GM23248 (cell line): ENCODE results near the gene FBN1.

Experiments
- EZH2 ChIP-seq: fragments of 200-600 bp; sonication (generic); IDR thresholded peaks from 2 replicates; pipeline ENCODE4 v1.6.1; 2018; ENCODE audit warnings: antibody characterized with exemption, mild to moderate bottlenecking; ENCODE audit not compliant: insufficient read depth, poor library complexity, severe bottlenecking
- EZH2phosphoT487 ChIP-seq: fragments of 200-600 bp; sonication (generic); IDR thresholded peaks from 2 replicates; pipeline ENCODE4 v1.6.1; 2018; ENCODE audit warnings: antibody characterized with exemption, moderate library complexity, mild to moderate bottlenecking, low read depth; ENCODE audit not compliant: insufficient read depth

DNA sequence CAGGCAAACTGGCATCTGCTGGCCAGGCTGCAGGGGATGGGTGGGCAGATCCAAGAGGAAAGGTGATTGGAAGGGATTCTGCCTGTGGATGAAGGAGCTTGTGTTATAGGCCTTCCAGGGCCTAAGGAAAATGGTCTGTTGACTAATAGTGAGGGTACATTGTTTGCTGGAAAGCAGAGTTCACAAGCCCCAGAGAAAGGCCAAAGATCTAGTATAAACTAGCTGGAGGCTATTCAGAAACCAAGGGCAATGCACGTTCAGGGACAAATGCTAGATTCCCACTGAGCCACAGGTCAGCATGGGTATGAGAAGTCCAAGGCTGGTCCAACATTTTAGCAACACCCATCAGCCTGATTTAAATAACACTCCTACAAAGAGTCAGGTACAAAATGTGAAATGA, 74.7 kb downstream of the FBN1 start:
- TF ChIP-seq EZH2: no peak
- no peak for TF ChIP-seq EZH2phosphoT487
